Measurements from ENCODE around the gene HES1. TPM values are rescaled to one million over a fixed set of nuclear protein-coding genes. Genes with fewer than 3 reads are reported as not detected.

HES1 gene
- total RNA-seq, 1 experiment from 2014 or later, result 34.6 TPM

DNA sequence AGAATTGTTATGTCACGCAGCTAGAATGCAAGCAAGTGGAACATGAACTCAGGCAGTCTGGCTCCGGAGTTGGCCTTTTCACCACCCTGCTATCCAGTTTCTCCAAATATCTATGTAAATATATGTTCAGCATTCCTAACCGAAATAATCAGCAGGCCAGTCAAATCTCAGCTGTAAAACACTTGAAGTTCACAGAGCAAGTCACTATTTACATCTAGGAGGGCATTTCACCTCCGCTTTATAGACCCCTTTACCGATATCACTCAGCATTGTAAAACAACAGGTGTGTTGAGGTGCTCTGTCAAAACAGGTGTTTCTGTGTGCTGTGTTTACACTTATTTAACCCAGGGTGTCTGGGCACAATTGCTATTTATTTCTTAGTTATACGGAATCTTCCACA lies 12.2 kb upstream of the HES1 start:
- H3K27me3 Mint-ChIP-seq (ENCODE audit: insufficient read depth, unreplicated experiment), result peaks cover 12% of the 10 kb centered on the region
- TF ChIP-seq CTCF (IDR thresholded peaks at IDR 0.05; ENCODE audit: unreplicated experiment), result no peak
- H3K9me3 Mint-ChIP-seq (ENCODE audit: unreplicated experiment), result no peaks in the 10 kb centered on the region
- intact Hi-C loops (cut with micrococcal nuclease), result no loop called here
- no TSS peak for BruUV-seq (replicated peaks)
- no peak overlapping the region for H3K27ac Mint-ChIP-seq (ENCODE audit: low read depth, unreplicated experiment)
- DNase-seq (ENCODE audit: unreplicated experiment), result no peak
- H3K4me3 Mint-ChIP-seq (ENCODE audit: unreplicated experiment), result no peak overlapping the region
- H3K4me1 Mint-ChIP-seq (ENCODE audit: insufficient read depth, unreplicated experiment), result peaks cover 15% of the 10 kb centered on the region
- ChIA-PET POLR2A (interaction anchor here (0.7 to 1.2 kb wide), 2 partner anchors 121 to 164 kb away, joined by 3 read pairs; no protein-coding TSS in a partner anchor), CTCF (interaction anchor here (0.9 kb wide), 1 partner anchor 192 kb away, joined by 3 read pairs; no protein-coding TSS in a partner anchor)
- H3K36me3 Mint-ChIP-seq (ENCODE audit: insufficient read depth, unreplicated experiment), result peaks cover 6% of the 10 kb centered on the region

GRCh38 chr3:194124193-194124592 lies 11.8 kb upstream of the HES1 start:
- no peak for DNase-seq (ENCODE audit: unreplicated experiment)
- intact Hi-C loops (cut with micrococcal nuclease), result no loop called here
- POLR2A ChIA-PET, result interaction anchor here (0.7 to 1.2 kb wide), 3 partner anchors 11 to 165 kb away, joined by 3 to 4 read pairs (median 3); no protein-coding TSS in a partner anchor
- H3K4me1 Mint-ChIP-seq (ENCODE audit: insufficient read depth, unreplicated experiment), result peaks cover 15% of the 10 kb centered on the region
- no peak for TF ChIP-seq CTCF (IDR thresholded peaks at IDR 0.05; ENCODE audit: unreplicated experiment)
- no TSS peak for BruUV-seq (replicated peaks)
- no peak overlapping the region for H3K4me3 Mint-ChIP-seq (ENCODE audit: unreplicated experiment)
- CTCF ChIA-PET, result interaction anchor here (0.9 kb wide), 1 partner anchor 191 kb away, joined by 3 read pairs; no protein-coding TSS in a partner anchor
- peaks cover 6% of the 10 kb centered on the region for H3K36me3 Mint-ChIP-seq (ENCODE audit: insufficient read depth, unreplicated experiment)
- H3K9me3 Mint-ChIP-seq (ENCODE audit: unreplicated experiment), result no peaks in the 10 kb centered on the region
- peaks cover 12% of the 10 kb centered on the region for H3K27me3 Mint-ChIP-seq (ENCODE audit: insufficient read depth, unreplicated experiment)
- no peak overlapping the region for H3K27ac Mint-ChIP-seq (ENCODE audit: low read depth, unreplicated experiment)

GRCh38 chr3:194125442-194125841 lies 10.5 kb upstream of the HES1 start:
- intact Hi-C loops (cut with micrococcal nuclease), result no loop called here
- no peak for DNase-seq (ENCODE audit: unreplicated experiment)
- BruUV-seq (replicated peaks), result no TSS peak
- Mint-ChIP-seq H3K4me1 (ENCODE audit: insufficient read depth, unreplicated experiment) (peaks cover 15% of the 10 kb centered on the region), H3K9me3 (ENCODE audit: unreplicated experiment) (no peaks in the 10 kb centered on the region), H3K36me3 (ENCODE audit: insufficient read depth, unreplicated experiment) (peaks cover 6% of the 10 kb centered on the region), H3K27me3 (ENCODE audit: insufficient read depth, unreplicated experiment) (peaks cover 12% of the 10 kb centered on the region), H3K27ac (ENCODE audit: low read depth, unreplicated experiment) (no peak overlapping the region), H3K4me3 (ENCODE audit: unreplicated experiment) (no peak overlapping the region)
- ChIA-PET CTCF (interaction anchor here (0.5 to 0.6 kb wide), 2 partner anchors 16 to 211 kb away, joined by 3 read pairs; no protein-coding TSS in a partner anchor), POLR2A (no interaction called here)
- TF ChIP-seq CTCF (IDR thresholded peaks at IDR 0.05; ENCODE audit: unreplicated experiment), result no peak

DNA sequence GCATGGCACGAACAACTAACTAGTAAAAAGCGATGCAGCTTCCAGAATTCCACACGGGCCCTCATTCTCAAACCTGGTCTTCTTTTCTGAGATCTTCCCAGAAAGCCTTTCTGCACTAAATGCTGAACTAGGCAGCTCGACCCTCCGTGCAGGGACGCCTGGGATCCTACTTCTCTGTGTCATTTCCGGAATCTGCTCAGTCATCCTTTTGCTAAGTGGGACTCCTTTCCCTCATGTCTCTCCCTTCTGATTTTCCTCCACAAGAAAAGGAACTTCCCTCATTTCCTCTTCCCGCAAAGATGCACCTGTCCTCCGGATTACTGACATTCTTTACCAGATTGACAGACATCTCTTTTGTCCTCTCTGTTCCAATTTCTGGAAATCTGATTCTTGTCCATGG lies 9.2 kb upstream of the HES1 start:
- intact Hi-C loops (cut with micrococcal nuclease), result no loop called here
- BruUV-seq (replicated peaks), result no TSS peak
- Mint-ChIP-seq H3K9me3 (ENCODE audit: unreplicated experiment) (no peaks in the 10 kb centered on the region), H3K27me3 (ENCODE audit: insufficient read depth, unreplicated experiment) (peaks cover 12% of the 10 kb centered on the region), H3K4me1 (ENCODE audit: insufficient read depth, unreplicated experiment) (peaks cover 9% of the 10 kb centered on the region), H3K4me3 (ENCODE audit: unreplicated experiment) (no peak overlapping the region), H3K36me3 (ENCODE audit: insufficient read depth, unreplicated experiment) (peaks cover 6% of the 10 kb centered on the region), H3K27ac (ENCODE audit: low read depth, unreplicated experiment) (no peak overlapping the region)
- TF ChIP-seq CTCF (IDR thresholded peaks at IDR 0.05; ENCODE audit: unreplicated experiment), result no peak
- ChIA-PET CTCF (no interaction called here), POLR2A (no interaction called here)
- no peak for DNase-seq (ENCODE audit: unreplicated experiment)

Measured in MCF 10A (cell line).